Keratinocyte (primary cell): ENCODE results near the gene PTPRU.

Source experiments
- EZH2 ChIP-seq: IDR thresholded peaks from one replicate; pipeline ENCODE4 v1.6.1; 2012; ENCODE audit warnings: inconsistent platforms, mild to moderate bottlenecking, low read length, moderate library complexity
- TF ChIP-seq, protein P1 (sequence below), 3 experiments: IDR thresholded peaks in 1 of 3; conservative IDR thresholded peaks in 1 of 3; optimal IDR thresholded peaks in 1 of 3; 2 replicates in 2 of 3; 3 replicates in 1 of 3; pipeline versions ENCODE3 to v1.5.1; 2011; ENCODE audit warnings: low read length in 3 of 3, mild to moderate bottlenecking in 3 of 3, moderate library complexity in 2 of 3, control low read depth in 1 of 3, inconsistent platforms in 1 of 3; ENCODE audit not compliant: insufficient read depth in 2 of 3; ENCODE audit errors: extremely low read depth in 1 of 3

DNA sequence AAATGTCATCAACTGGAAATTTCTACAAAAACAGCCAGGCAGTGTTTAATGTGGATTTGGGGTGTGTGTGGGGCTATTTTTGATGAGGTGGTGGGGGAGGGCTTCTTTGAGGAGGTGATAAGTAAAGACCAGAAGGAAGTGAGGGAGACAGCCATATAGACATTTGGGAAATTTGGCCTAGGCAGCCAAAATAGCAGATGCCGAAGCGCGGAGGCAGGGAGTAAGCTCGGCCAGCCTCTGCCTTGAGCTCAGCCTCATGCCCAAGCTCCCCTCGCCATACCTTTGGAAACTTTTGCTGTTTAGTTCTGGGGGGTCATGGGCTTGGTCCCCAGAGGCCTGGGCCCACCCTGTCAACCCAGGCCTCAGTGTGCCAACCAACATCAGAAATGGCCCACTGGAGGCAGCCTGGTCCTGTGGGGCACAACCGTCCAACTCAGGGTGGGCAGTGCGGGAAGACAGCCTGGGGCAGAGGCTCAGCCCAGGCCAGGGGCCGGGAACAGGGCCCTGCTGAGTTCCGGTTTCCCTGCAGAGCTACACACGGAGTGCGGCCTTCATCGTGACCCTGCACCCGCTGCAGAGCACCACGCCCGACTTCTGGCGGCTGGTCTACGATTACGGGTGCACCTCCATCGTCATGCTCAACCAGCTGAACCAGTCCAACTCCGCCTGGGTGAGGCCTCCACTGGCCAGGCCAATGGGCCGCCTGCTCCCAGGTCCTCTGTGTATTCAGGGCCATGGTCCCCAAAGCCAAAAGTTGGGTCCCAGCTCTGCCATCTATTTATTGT is 84.0 kb downstream of the PTPRU start:
- TF ChIP-seq, protein P1, sequence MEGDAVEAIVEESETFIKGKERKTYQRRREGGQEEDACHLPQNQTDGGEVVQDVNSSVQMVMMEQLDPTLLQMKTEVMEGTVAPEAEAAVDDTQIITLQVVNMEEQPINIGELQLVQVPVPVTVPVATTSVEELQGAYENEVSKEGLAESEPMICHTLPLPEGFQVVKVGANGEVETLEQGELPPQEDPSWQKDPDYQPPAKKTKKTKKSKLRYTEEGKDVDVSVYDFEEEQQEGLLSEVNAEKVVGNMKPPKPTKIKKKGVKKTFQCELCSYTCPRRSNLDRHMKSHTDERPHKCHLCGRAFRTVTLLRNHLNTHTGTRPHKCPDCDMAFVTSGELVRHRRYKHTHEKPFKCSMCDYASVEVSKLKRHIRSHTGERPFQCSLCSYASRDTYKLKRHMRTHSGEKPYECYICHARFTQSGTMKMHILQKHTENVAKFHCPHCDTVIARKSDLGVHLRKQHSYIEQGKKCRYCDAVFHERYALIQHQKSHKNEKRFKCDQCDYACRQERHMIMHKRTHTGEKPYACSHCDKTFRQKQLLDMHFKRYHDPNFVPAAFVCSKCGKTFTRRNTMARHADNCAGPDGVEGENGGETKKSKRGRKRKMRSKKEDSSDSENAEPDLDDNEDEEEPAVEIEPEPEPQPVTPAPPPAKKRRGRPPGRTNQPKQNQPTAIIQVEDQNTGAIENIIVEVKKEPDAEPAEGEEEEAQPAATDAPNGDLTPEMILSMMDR (optimal IDR thresholded peaks at IDR 0.05 in 1 of 3, IDR thresholded peaks at IDR 0.05 in 1 of 3, conservative IDR thresholded peaks at IDR 0.05 in 1 of 3; ENCODE audit: extremely low read depth in 1 of 3, insufficient read depth in 2 of 3, low read length in 3 of 3), result no peak
- no peak for TF ChIP-seq EZH2
